ENCODE measurements around the gene NRN1.
A peak's percentile ranks its signal among the peaks of the same experiment; 100 is the strongest.

The NRN1 gene

GRCh38 chr6:5956939-5957338, 49.8 kb downstream of the NRN1 start:
- H3K36me3 ChIP-seq (ENCODE audit: low read depth) = no peaks in the 10 kb centered on the region
- H3K4me1 ChIP-seq (ENCODE audit: insufficient read depth, poor library complexity, severe bottlenecking) = no peaks in the 10 kb centered on the region
- peaks cover 1% of the 10 kb centered on the region for H3K9me3 ChIP-seq (ENCODE audit: severe bottlenecking)
- no peak overlapping the region for H3K4me3 ChIP-seq (ENCODE audit: severe bottlenecking)
- DNase-seq (ENCODE audit: low spot score) = no peak
- no peak for ATAC-seq (ENCODE audit: low read depth)
- H3K27me3 ChIP-seq (ENCODE audit: insufficient read depth, poor library complexity, severe bottlenecking) = peaks cover 34% of the 10 kb centered on the region
- H3K27ac ChIP-seq (ENCODE audit: poor library complexity, severe bottlenecking) = no peak overlapping the region
- TF ChIP-seq, protein P1, sequence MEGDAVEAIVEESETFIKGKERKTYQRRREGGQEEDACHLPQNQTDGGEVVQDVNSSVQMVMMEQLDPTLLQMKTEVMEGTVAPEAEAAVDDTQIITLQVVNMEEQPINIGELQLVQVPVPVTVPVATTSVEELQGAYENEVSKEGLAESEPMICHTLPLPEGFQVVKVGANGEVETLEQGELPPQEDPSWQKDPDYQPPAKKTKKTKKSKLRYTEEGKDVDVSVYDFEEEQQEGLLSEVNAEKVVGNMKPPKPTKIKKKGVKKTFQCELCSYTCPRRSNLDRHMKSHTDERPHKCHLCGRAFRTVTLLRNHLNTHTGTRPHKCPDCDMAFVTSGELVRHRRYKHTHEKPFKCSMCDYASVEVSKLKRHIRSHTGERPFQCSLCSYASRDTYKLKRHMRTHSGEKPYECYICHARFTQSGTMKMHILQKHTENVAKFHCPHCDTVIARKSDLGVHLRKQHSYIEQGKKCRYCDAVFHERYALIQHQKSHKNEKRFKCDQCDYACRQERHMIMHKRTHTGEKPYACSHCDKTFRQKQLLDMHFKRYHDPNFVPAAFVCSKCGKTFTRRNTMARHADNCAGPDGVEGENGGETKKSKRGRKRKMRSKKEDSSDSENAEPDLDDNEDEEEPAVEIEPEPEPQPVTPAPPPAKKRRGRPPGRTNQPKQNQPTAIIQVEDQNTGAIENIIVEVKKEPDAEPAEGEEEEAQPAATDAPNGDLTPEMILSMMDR (IDR thresholded peaks at IDR 0.05; ENCODE audit: poor library complexity, severe bottlenecking) = no peak

DNA sequence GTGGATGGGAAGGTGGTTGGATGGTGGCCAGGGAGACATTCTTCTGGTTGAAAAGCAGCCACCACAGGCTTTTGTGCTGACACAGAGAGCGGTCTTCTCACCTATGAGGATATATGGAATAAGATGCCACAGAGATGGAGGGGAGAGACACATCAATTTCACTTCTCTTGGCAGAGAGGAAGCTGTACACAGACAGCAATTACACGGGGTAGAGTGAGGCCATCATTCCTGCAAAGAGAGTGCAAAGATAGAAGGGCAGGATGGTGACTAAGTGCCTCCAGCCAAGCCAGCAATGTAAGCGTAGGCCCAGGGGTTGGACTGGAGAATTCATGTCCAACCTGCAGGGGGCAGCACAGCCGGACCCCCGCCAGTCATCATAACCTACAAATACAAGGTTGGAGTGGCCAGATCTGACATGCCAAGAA, 56.4 kb downstream of the NRN1 start:
- peak; percentile 23; the same call in 1 of the 3 replicates for ATAC-seq (ENCODE audit: low read depth)
- no peaks in the 10 kb centered on the region for H3K36me3 ChIP-seq (ENCODE audit: low read depth)
- TF ChIP-seq, protein P1 (IDR thresholded peaks at IDR 0.05; ENCODE audit: poor library complexity, severe bottlenecking) = peak; percentile 14
- H3K27ac ChIP-seq (ENCODE audit: poor library complexity, severe bottlenecking) = no peak overlapping the region
- no peak for DNase-seq (ENCODE audit: low spot score)
- no peak overlapping the region for H3K4me3 ChIP-seq (ENCODE audit: severe bottlenecking)
- peaks cover 20% of the 10 kb centered on the region for H3K27me3 ChIP-seq (ENCODE audit: insufficient read depth, poor library complexity, severe bottlenecking)
- H3K4me1 ChIP-seq (ENCODE audit: insufficient read depth, poor library complexity, severe bottlenecking) = no peaks in the 10 kb centered on the region
- H3K9me3 ChIP-seq (ENCODE audit: severe bottlenecking) = no peaks in the 10 kb centered on the region

All from RWPE2 (cell line).